Activated T-helper 17 cell treated with anti-CD3 and anti-CD28 coated beads, Interleukin-2, amount 50 U/mL, for 72 hours (primary cell): ENCODE measurements around the gene SHISA6. TPM values are rescaled to one million over a fixed set of nuclear protein-coding genes. Genes with fewer than 3 reads are reported as not detected.

Experiments
- ATAC-seq: fragments of 150-1000 bp; cut with Tn5 transposase; replicated peaks from 2 replicates; pipeline ENCODE4 v1.10.0; 2021; ENCODE audit warnings: mild to moderate bottlenecking, moderate library complexity
- H3K27ac Mint-ChIP-seq: one replicate; pipeline ENCODE4 v1.8.0; 2022; ENCODE audit warnings: mixed read lengths
- H3K27me3 Mint-ChIP-seq: one replicate; pipeline ENCODE4 v1.8.0; 2022; ENCODE audit warnings: mixed read lengths
- H3K36me3 Mint-ChIP-seq: one replicate; pipeline ENCODE4 v1.8.0; 2022; ENCODE audit warnings: low read depth, mild to moderate bottlenecking, mixed read lengths
- H3K4me1 Mint-ChIP-seq: one replicate; pipeline ENCODE4 v1.8.0; 2022; ENCODE audit warnings: mixed read lengths
- H3K4me3 Mint-ChIP-seq: one replicate; pipeline ENCODE4 v1.8.0; 2022; ENCODE audit warnings: mild to moderate bottlenecking, mixed read lengths
- H3K9me3 Mint-ChIP-seq: one replicate; pipeline ENCODE4 v1.8.0; 2022; ENCODE audit warnings: mixed read lengths
- total RNA-seq, 2 donors: library from RNA; stranded (reverse); gene quantifications; one replicate each; pipeline ENCODE4 v1.2.3, GENCODE V29; 2022

SHISA6 gene
- total RNA-seq, 2 donors from 2014 or later: not detected

- H3K4me1 Mint-ChIP-seq: no peaks in the 10 kb centered on the region
- H3K27ac Mint-ChIP-seq: no peak overlapping the region
- H3K4me3 Mint-ChIP-seq: no peak overlapping the region
- H3K36me3 Mint-ChIP-seq: no peaks in the 10 kb centered on the region
- peaks cover 23% of the 10 kb centered on the region for H3K9me3 Mint-ChIP-seq
- ATAC-seq: no peak
- no peaks in the 10 kb centered on the region for H3K27me3 Mint-ChIP-seq
Measured at GRCh38 chr17:11551442-11551841, 310.4 kb downstream of the SHISA6 start.

GRCh38 chr17:11553135-11553534, 312.1 kb downstream of the SHISA6 start:
- H3K36me3 Mint-ChIP-seq: no peaks in the 10 kb centered on the region
- H3K9me3 Mint-ChIP-seq: peaks cover 27% of the 10 kb centered on the region
- H3K27me3 Mint-ChIP-seq: no peaks in the 10 kb centered on the region
- no peak overlapping the region for H3K27ac Mint-ChIP-seq
- H3K4me3 Mint-ChIP-seq: no peak overlapping the region
- no peak for ATAC-seq
- no peaks in the 10 kb centered on the region for H3K4me1 Mint-ChIP-seq

GRCh38 chr17:11554042-11554441, 313.0 kb downstream of the SHISA6 start:
- H3K36me3 Mint-ChIP-seq: no peaks in the 10 kb centered on the region
- peaks cover 27% of the 10 kb centered on the region for H3K9me3 Mint-ChIP-seq
- H3K4me1 Mint-ChIP-seq: no peaks in the 10 kb centered on the region
- no peak overlapping the region for H3K4me3 Mint-ChIP-seq
- no peaks in the 10 kb centered on the region for H3K27me3 Mint-ChIP-seq
- ATAC-seq: no peak
- no peak overlapping the region for H3K27ac Mint-ChIP-seq

GRCh38 chr17:11554542-11554941, 313.5 kb downstream of the SHISA6 start:
- H3K9me3 Mint-ChIP-seq: peaks cover 27% of the 10 kb centered on the region
- no peaks in the 10 kb centered on the region for H3K36me3 Mint-ChIP-seq
- H3K4me1 Mint-ChIP-seq: no peaks in the 10 kb centered on the region
- ATAC-seq: no peak
- no peaks in the 10 kb centered on the region for H3K27me3 Mint-ChIP-seq
- H3K27ac Mint-ChIP-seq: no peak overlapping the region
- no peak overlapping the region for H3K4me3 Mint-ChIP-seq

- H3K36me3 Mint-ChIP-seq: no peaks in the 10 kb centered on the region
- H3K9me3 Mint-ChIP-seq: peaks cover 23% of the 10 kb centered on the region
- H3K27ac Mint-ChIP-seq: no peak overlapping the region
- ATAC-seq: no peak
- no peak overlapping the region for H3K4me3 Mint-ChIP-seq
- H3K4me1 Mint-ChIP-seq: no peaks in the 10 kb centered on the region
- H3K27me3 Mint-ChIP-seq: no peaks in the 10 kb centered on the region
Measured at GRCh38 chr17:11555530-11555929, 314.5 kb downstream of the SHISA6 start.

GRCh38 chr17:11557727-11558452, 316.9 kb downstream of the SHISA6 start:
- Mint-ChIP-seq H3K27ac (no peak overlapping the region), H3K9me3 (peaks cover 15% of the 10 kb centered on the region), H3K4me3 (no peak overlapping the region), H3K27me3 (no peaks in the 10 kb centered on the region), H3K36me3 (no peaks in the 10 kb centered on the region), H3K4me1 (no peaks in the 10 kb centered on the region)
- no peak for ATAC-seq

- no peaks in the 10 kb centered on the region for H3K27me3 Mint-ChIP-seq
- H3K4me3 Mint-ChIP-seq: no peak overlapping the region
- no peak for ATAC-seq
- peaks cover 14% of the 10 kb centered on the region for H3K9me3 Mint-ChIP-seq
- no peaks in the 10 kb centered on the region for H3K36me3 Mint-ChIP-seq
- no peaks in the 10 kb centered on the region for H3K4me1 Mint-ChIP-seq
- H3K27ac Mint-ChIP-seq: no peak overlapping the region
Measured at GRCh38 chr17:11558681-11559234, 317.7 kb downstream of the SHISA6 start.

- ATAC-seq: no peak
- Mint-ChIP-seq H3K9me3 (peaks cover 13% of the 10 kb centered on the region), H3K4me1 (no peaks in the 10 kb centered on the region), H3K4me3 (no peak overlapping the region), H3K27me3 (no peaks in the 10 kb centered on the region), H3K36me3 (no peaks in the 10 kb centered on the region), H3K27ac (no peak overlapping the region)
Measured at GRCh38 chr17:11559601-11560000, 318.6 kb downstream of the SHISA6 start.

GRCh38 chr17:11561281-11561680, 320.3 kb downstream of the SHISA6 start:
- H3K36me3 Mint-ChIP-seq: no peaks in the 10 kb centered on the region
- no peak for ATAC-seq
- no peak overlapping the region for H3K4me3 Mint-ChIP-seq
- no peaks in the 10 kb centered on the region for H3K27me3 Mint-ChIP-seq
- no peak overlapping the region for H3K27ac Mint-ChIP-seq
- peaks cover 7% of the 10 kb centered on the region for H3K9me3 Mint-ChIP-seq
- H3K4me1 Mint-ChIP-seq: no peaks in the 10 kb centered on the region

- H3K27ac Mint-ChIP-seq: no peak overlapping the region
- H3K27me3 Mint-ChIP-seq: no peaks in the 10 kb centered on the region
- no peak overlapping the region for H3K4me3 Mint-ChIP-seq
- no peaks in the 10 kb centered on the region for H3K4me1 Mint-ChIP-seq
- no peaks in the 10 kb centered on the region for H3K36me3 Mint-ChIP-seq
- H3K9me3 Mint-ChIP-seq: peaks cover 5% of the 10 kb centered on the region
- ATAC-seq: no peak
Measured at GRCh38 chr17:11561702-11562101, 320.7 kb downstream of the SHISA6 start.

GRCh38 chr17:11564589-11565380, 323.8 kb downstream of the SHISA6 start:
- H3K9me3 Mint-ChIP-seq: peaks cover 5% of the 10 kb centered on the region
- no peak overlapping the region for H3K4me3 Mint-ChIP-seq
- no peak for ATAC-seq
- no peak overlapping the region for H3K27ac Mint-ChIP-seq
- H3K4me1 Mint-ChIP-seq: no peaks in the 10 kb centered on the region
- H3K36me3 Mint-ChIP-seq: no peaks in the 10 kb centered on the region
- H3K27me3 Mint-ChIP-seq: no peaks in the 10 kb centered on the region

GRCh38 chr17:11565591-11565990, 324.6 kb downstream of the SHISA6 start:
- no peak for ATAC-seq
- Mint-ChIP-seq H3K4me3 (no peak overlapping the region), H3K27ac (no peak overlapping the region), H3K9me3 (peaks cover 5% of the 10 kb centered on the region), H3K27me3 (no peaks in the 10 kb centered on the region), H3K4me1 (no peaks in the 10 kb centered on the region), H3K36me3 (no peaks in the 10 kb centered on the region)

GRCh38 chr17:11578998-11579397, 338.0 kb downstream of the SHISA6 start:
- Mint-ChIP-seq H3K9me3 (peaks cover 9% of the 10 kb centered on the region), H3K4me3 (no peak overlapping the region), H3K27me3 (no peaks in the 10 kb centered on the region), H3K4me1 (no peaks in the 10 kb centered on the region), H3K36me3 (no peaks in the 10 kb centered on the region), H3K27ac (no peak overlapping the region)
- no peak for ATAC-seq

GRCh38 chr17:11580677-11581076, 339.7 kb downstream of the SHISA6 start:
- Mint-ChIP-seq H3K27me3 (no peaks in the 10 kb centered on the region), H3K36me3 (no peaks in the 10 kb centered on the region), H3K4me1 (no peaks in the 10 kb centered on the region), H3K27ac (no peak overlapping the region), H3K4me3 (no peak overlapping the region), H3K9me3 (peaks cover 12% of the 10 kb centered on the region)
- ATAC-seq: no peak

GRCh38 chr17:11582217-11582616, 341.2 kb downstream of the SHISA6 start:
- ATAC-seq: no peak
- H3K4me3 Mint-ChIP-seq: no peak overlapping the region
- H3K27me3 Mint-ChIP-seq: no peaks in the 10 kb centered on the region
- H3K9me3 Mint-ChIP-seq: peaks cover 12% of the 10 kb centered on the region
- no peak overlapping the region for H3K27ac Mint-ChIP-seq
- H3K36me3 Mint-ChIP-seq: no peaks in the 10 kb centered on the region
- no peaks in the 10 kb centered on the region for H3K4me1 Mint-ChIP-seq
